Upper lobe of left lung (tissue), 4 donors: Measurements from ENCODE around the gene DYNLT2.

Source experiments
- CTCF ChIP-seq, 6 experiments: fragments of 450-650 bp in 4 of 6; fragments of 200-600 bp in 2 of 6; sonication (generic) in 2 of 6; IDR thresholded peaks; one replicate each; pipeline ENCODE4 v1.5.1; 2016 to 2019; ENCODE audit warnings: antibody characterized with exemption in 6 of 6
- POLR2A ChIP-seq, 4 donors: fragments of 450-650 bp; IDR thresholded peaks; one replicate each; pipeline ENCODE4 v1.5.1; 2016 to 2017; ENCODE audit warnings: antibody characterized with exemption in 4 of 4, mild to moderate bottlenecking in 2 of 4

- TF ChIP-seq CTCF (IDR thresholded peaks at IDR 0.05) (no peak), POLR2A (IDR thresholded peaks at IDR 0.05) (no peak)
Observed at GRCh38 chr6:169746556-169746955, 4.8 kb downstream of the DYNLT2 start.
